ENCODE results near the gene ABI2. TPM values are rescaled to one million over a fixed set of nuclear protein-coding genes. Genes with fewer than 3 reads are reported as not detected.

The ABI2 gene
- total RNA-seq, 1 donor from 2014 or later: 101 TPM

GRCh38 chr2:203432811-203433210, 104.6 kb downstream of the ABI2 start:
- TF ChIP-seq CTCF (IDR thresholded peaks at IDR 0.05; ENCODE audit: partially characterized antibody, unreplicated experiment): no peak
- no peak for DNase-seq
- H3K9me3 Mint-ChIP-seq (ENCODE audit: unreplicated experiment): no peaks in the 10 kb centered on the region
- no peak overlapping the region for H3K4me3 Mint-ChIP-seq (ENCODE audit: unreplicated experiment)
- peak overlapping the region; percentile 18 for H3K27ac Mint-ChIP-seq (ENCODE audit: unreplicated experiment)
- no peaks in the 10 kb centered on the region for H3K36me3 Mint-ChIP-seq (ENCODE audit: unreplicated experiment)
- H3K27me3 Mint-ChIP-seq (ENCODE audit: unreplicated experiment): peaks cover 2% of the 10 kb centered on the region
- peaks cover 3% of the 10 kb centered on the region for H3K4me1 Mint-ChIP-seq (ENCODE audit: low read depth, unreplicated experiment)

GRCh38 chr2:203436496-203436895, 108.3 kb downstream of the ABI2 start:
- peaks cover 4% of the 10 kb centered on the region for H3K36me3 Mint-ChIP-seq (ENCODE audit: unreplicated experiment)
- peaks cover 3% of the 10 kb centered on the region for H3K4me1 Mint-ChIP-seq (ENCODE audit: low read depth, unreplicated experiment)
- H3K27ac Mint-ChIP-seq (ENCODE audit: unreplicated experiment): no peak overlapping the region
- no peak for DNase-seq
- peaks cover 10% of the 10 kb centered on the region for H3K27me3 Mint-ChIP-seq (ENCODE audit: unreplicated experiment)
- TF ChIP-seq CTCF (IDR thresholded peaks at IDR 0.05; ENCODE audit: partially characterized antibody, unreplicated experiment): no peak
- H3K4me3 Mint-ChIP-seq (ENCODE audit: unreplicated experiment): no peak overlapping the region
- H3K9me3 Mint-ChIP-seq (ENCODE audit: unreplicated experiment): peaks cover 4% of the 10 kb centered on the region

- Mint-ChIP-seq H3K36me3 (ENCODE audit: unreplicated experiment) (peaks cover 4% of the 10 kb centered on the region), H3K4me1 (ENCODE audit: low read depth, unreplicated experiment) (peaks cover under 1% of the 10 kb centered on the region), H3K27ac (ENCODE audit: unreplicated experiment) (no peak overlapping the region), H3K4me3 (ENCODE audit: unreplicated experiment) (no peak overlapping the region), H3K27me3 (ENCODE audit: unreplicated experiment) (peaks cover 10% of the 10 kb centered on the region), H3K9me3 (ENCODE audit: unreplicated experiment) (peaks cover 4% of the 10 kb centered on the region)
- no peak for DNase-seq
- TF ChIP-seq CTCF (IDR thresholded peaks at IDR 0.05; ENCODE audit: partially characterized antibody, unreplicated experiment): no peak
Observed at GRCh38 chr2:203437511-203437910, 109.3 kb downstream of the ABI2 start.

GRCh38 chr2:203438528-203438927, 110.3 kb downstream of the ABI2 start:
- no peak for TF ChIP-seq CTCF (IDR thresholded peaks at IDR 0.05; ENCODE audit: partially characterized antibody, unreplicated experiment)
- H3K9me3 Mint-ChIP-seq (ENCODE audit: unreplicated experiment): peaks cover 4% of the 10 kb centered on the region
- DNase-seq: no peak
- no peak overlapping the region for H3K27ac Mint-ChIP-seq (ENCODE audit: unreplicated experiment)
- H3K27me3 Mint-ChIP-seq (ENCODE audit: unreplicated experiment): peaks cover 10% of the 10 kb centered on the region
- peaks cover 4% of the 10 kb centered on the region for H3K36me3 Mint-ChIP-seq (ENCODE audit: unreplicated experiment)
- H3K4me3 Mint-ChIP-seq (ENCODE audit: unreplicated experiment): no peak overlapping the region
- H3K4me1 Mint-ChIP-seq (ENCODE audit: low read depth, unreplicated experiment): no peaks in the 10 kb centered on the region

GRCh38 chr2:203440671-203441070, 112.5 kb downstream of the ABI2 start:
- H3K9me3 Mint-ChIP-seq (ENCODE audit: unreplicated experiment): peaks cover 5% of the 10 kb centered on the region
- no peak overlapping the region for H3K4me3 Mint-ChIP-seq (ENCODE audit: unreplicated experiment)
- H3K4me1 Mint-ChIP-seq (ENCODE audit: low read depth, unreplicated experiment): no peaks in the 10 kb centered on the region
- DNase-seq: no peak
- H3K27me3 Mint-ChIP-seq (ENCODE audit: unreplicated experiment): peaks cover 10% of the 10 kb centered on the region
- H3K27ac Mint-ChIP-seq (ENCODE audit: unreplicated experiment): no peak overlapping the region
- TF ChIP-seq CTCF (IDR thresholded peaks at IDR 0.05; ENCODE audit: partially characterized antibody, unreplicated experiment): no peak
- peaks cover 4% of the 10 kb centered on the region for H3K36me3 Mint-ChIP-seq (ENCODE audit: unreplicated experiment)

All from glutamatergic neuron (in vitro differentiated cells).